WERI-Rb-1 (cell line): ENCODE data around the gene SP3.

Experiments
- DNase-seq: peaks from one replicate; pipeline ENCODE4 v3.0.0-alpha.2; 2020
- H3K27ac ChIP-seq: fragments of 250-450 bp; sonication (Bioruptor Pico); 2 replicates; pipeline ENCODE4 v1.5.1; 2020; ENCODE audit warnings: mild to moderate bottlenecking, moderate library complexity
- H3K27me3 ChIP-seq: fragments of 250-450 bp; sonication (Bioruptor Pico); 2 replicates; pipeline ENCODE4 v1.5.1; 2021; ENCODE audit warnings: mild to moderate bottlenecking, low read depth, moderate library complexity; ENCODE audit not compliant: insufficient read depth, severe bottlenecking
- H3K36me3 ChIP-seq: fragments of 250-450 bp; sonication (Bioruptor Pico); 2 replicates; pipeline ENCODE4 v1.5.1; 2020; ENCODE audit warnings: mild to moderate bottlenecking, moderate library complexity
- H3K4me3 ChIP-seq: 2 replicates; pipeline ENCODE4 v1.5.1; 2011; ENCODE audit warnings: low read depth, mild to moderate bottlenecking, control low read depth, low read length
- H3K9me3 ChIP-seq: fragments of 250-450 bp; sonication (Bioruptor Pico); 2 replicates; pipeline ENCODE4 v1.5.1; 2021; ENCODE audit warnings: mild to moderate bottlenecking, moderate library complexity; ENCODE audit not compliant: severe bottlenecking
- CTCF ChIP-seq: IDR thresholded peaks from 2 replicates; pipeline ENCODE4 v1.5.1; 2011; ENCODE audit warnings: low read depth, mild to moderate bottlenecking, control low read depth, inconsistent platforms, low read length

SP3 gene

GRCh38 chr2:173991856-173992588 is 26.8 kb upstream of the SP3 start:
- no peak for TF ChIP-seq CTCF
- no peak for DNase-seq
- Histone ChIP-seq H3K36me3 (no peaks in the 10 kb centered on the region), H3K27me3 (no peaks in the 10 kb centered on the region), H3K4me3 (no peak overlapping the region), H3K27ac (no peak overlapping the region), H3K9me3 (no peaks in the 10 kb centered on the region)

- Histone ChIP-seq H3K27ac (no peak overlapping the region), H3K9me3 (no peaks in the 10 kb centered on the region), H3K36me3 (no peaks in the 10 kb centered on the region), H3K4me3 (no peak overlapping the region), H3K27me3 (no peaks in the 10 kb centered on the region)
- no peak for TF ChIP-seq CTCF
- DNase-seq: no peak
Observed at GRCh38 chr2:173990970-173991819, 26.0 kb upstream of the SP3 start.

GRCh38 chr2:173990245-173990644 is 25.1 kb upstream of the SP3 start:
- Histone ChIP-seq H3K4me3 (no peak overlapping the region), H3K27ac (no peak overlapping the region), H3K36me3 (no peaks in the 10 kb centered on the region), H3K27me3 (no peaks in the 10 kb centered on the region), H3K9me3 (no peaks in the 10 kb centered on the region)
- TF ChIP-seq CTCF: no peak
- no peak for DNase-seq

GRCh38 chr2:173989884-173990215 is 24.7 kb upstream of the SP3 start:
- no peak for DNase-seq
- Histone ChIP-seq H3K27ac (no peak overlapping the region), H3K9me3 (no peaks in the 10 kb centered on the region)

GRCh38 chr2:173989160-173989883 is 24.1 kb upstream of the SP3 start:
- no peaks in the 10 kb centered on the region for H3K27me3 ChIP-seq
- H3K36me3 ChIP-seq: no peaks in the 10 kb centered on the region
- TF ChIP-seq CTCF: no peak
- no peak overlapping the region for H3K27ac ChIP-seq
- no peak for DNase-seq
- H3K4me3 ChIP-seq: no peak overlapping the region
- H3K9me3 ChIP-seq: no peaks in the 10 kb centered on the region

More at GRCh38 chr2:173989884-173990215, 24.7 kb upstream of the SP3 start:
- Histone ChIP-seq H3K4me3 (no peak overlapping the region), H3K27me3 (no peaks in the 10 kb centered on the region), H3K36me3 (no peaks in the 10 kb centered on the region)
- TF ChIP-seq CTCF: no peak
